ENCODE results near the gene ARF5. TPM values are rescaled to one million over a fixed set of nuclear protein-coding genes. Genes with fewer than 3 reads are reported as not detected.

Gene ARF5
- total RNA-seq, 4 donors from 2014 or later: 76.3 to 202 (median 156) TPM

- no peak overlapping the region for H3K27ac ChIP-seq
- in situ Hi-C loops (cut with MboI; ENCODE audit: low sequenced_read_pairs in 4 of 4): no loop called here
- intact Hi-C loops (cut with DNase I; ENCODE audit: low total_unique reads): no loop called here
- no peak overlapping the region for H3K4me3 ChIP-seq
- no peaks in the 10 kb centered on the region for H3K27me3 ChIP-seq
- ATAC-seq: no peak
- no peak for TF ChIP-seq POLR2A (IDR thresholded peaks at IDR 0.05)
- TF ChIP-seq, protein P1, sequence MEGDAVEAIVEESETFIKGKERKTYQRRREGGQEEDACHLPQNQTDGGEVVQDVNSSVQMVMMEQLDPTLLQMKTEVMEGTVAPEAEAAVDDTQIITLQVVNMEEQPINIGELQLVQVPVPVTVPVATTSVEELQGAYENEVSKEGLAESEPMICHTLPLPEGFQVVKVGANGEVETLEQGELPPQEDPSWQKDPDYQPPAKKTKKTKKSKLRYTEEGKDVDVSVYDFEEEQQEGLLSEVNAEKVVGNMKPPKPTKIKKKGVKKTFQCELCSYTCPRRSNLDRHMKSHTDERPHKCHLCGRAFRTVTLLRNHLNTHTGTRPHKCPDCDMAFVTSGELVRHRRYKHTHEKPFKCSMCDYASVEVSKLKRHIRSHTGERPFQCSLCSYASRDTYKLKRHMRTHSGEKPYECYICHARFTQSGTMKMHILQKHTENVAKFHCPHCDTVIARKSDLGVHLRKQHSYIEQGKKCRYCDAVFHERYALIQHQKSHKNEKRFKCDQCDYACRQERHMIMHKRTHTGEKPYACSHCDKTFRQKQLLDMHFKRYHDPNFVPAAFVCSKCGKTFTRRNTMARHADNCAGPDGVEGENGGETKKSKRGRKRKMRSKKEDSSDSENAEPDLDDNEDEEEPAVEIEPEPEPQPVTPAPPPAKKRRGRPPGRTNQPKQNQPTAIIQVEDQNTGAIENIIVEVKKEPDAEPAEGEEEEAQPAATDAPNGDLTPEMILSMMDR (IDR thresholded peaks at IDR 0.05 in 4 of 5, conservative IDR thresholded peaks at IDR 0.05 in 1 of 5): no peak
- H3K4me1 ChIP-seq: no peaks in the 10 kb centered on the region
- no peak for DNase-seq
- no peaks in the 10 kb centered on the region for H3K36me3 ChIP-seq
- H3K9me3 ChIP-seq: no peaks in the 10 kb centered on the region
Observed at GRCh38 chr7:127612263-127612662, 24.1 kb downstream of the ARF5 start.

- H3K9me3 ChIP-seq: no peaks in the 10 kb centered on the region
- no peaks in the 10 kb centered on the region for H3K36me3 ChIP-seq
- in situ Hi-C loops (cut with MboI; ENCODE audit: low sequenced_read_pairs in 4 of 4) (no loop called here), intact Hi-C loops (cut with DNase I; ENCODE audit: low total_unique reads) (no loop called here)
- H3K4me3 ChIP-seq: no peak overlapping the region
- no peak for ATAC-seq
- no peak for DNase-seq
- H3K27me3 ChIP-seq: peaks cover 6 to 22% (median 7%) of the 10 kb centered on the region in 3 donors
- H3K4me1 ChIP-seq: no peaks in the 10 kb centered on the region
- TF ChIP-seq POLR2A (IDR thresholded peaks at IDR 0.05): no peak
- TF ChIP-seq, protein P1 (IDR thresholded peaks at IDR 0.05 in 4 of 5, conservative IDR thresholded peaks at IDR 0.05 in 1 of 5): no peak
- no peak overlapping the region for H3K27ac ChIP-seq
Observed at GRCh38 chr7:127616724-127617123, 28.5 kb downstream of the ARF5 start.

DNA sequence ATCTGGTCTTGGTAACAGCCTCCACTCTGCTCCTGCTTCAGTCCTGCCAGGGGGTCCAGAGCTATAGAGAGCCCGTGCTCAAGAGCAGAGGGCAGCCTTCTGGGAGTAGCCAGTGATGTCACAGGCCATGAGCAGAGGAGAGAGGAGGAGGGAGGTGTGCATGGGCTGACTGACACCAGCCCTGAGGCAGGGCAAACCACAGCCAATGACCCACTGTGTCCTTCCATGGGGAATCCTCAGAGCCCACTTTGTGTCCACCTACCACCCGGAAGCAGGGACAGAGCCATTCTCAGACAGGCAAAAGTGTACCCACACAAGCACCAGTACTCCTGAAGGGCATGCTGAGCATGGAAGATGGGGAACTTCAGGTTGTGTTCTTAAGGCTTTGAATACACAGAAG lies 29.8 kb downstream of the ARF5 start, which contains the start of gene PAX4:
Gene PAX4, minus strand, starts transcription at position 101 of the 400 bp plus-strand sequence. CDS start 2,214 bp downstream, outside the sequence.
- Histone ChIP-seq H3K36me3 (no peaks in the 10 kb centered on the region), H3K9me3 (no peaks in the 10 kb centered on the region), H3K27me3 (peaks cover 6 to 22% (median 7%) of the 10 kb centered on the region in 3 donors), H3K4me1 (no peaks in the 10 kb centered on the region), H3K4me3 (no peak within 1 kb of the TSS), H3K27ac (no peak within 1 kb of the TSS)
- TF ChIP-seq, protein P1 (IDR thresholded peaks at IDR 0.05 in 4 of 5, conservative IDR thresholded peaks at IDR 0.05 in 1 of 5): no peak
- TF ChIP-seq POLR2A (IDR thresholded peaks at IDR 0.05): no peak
- intact Hi-C loops (cut with DNase I; ENCODE audit: low total_unique reads) (no loop called here), in situ Hi-C loops (cut with MboI; ENCODE audit: low sequenced_read_pairs in 4 of 4) (no loop called here)
- no peak for ATAC-seq
- DNase-seq: no peak

DNA sequence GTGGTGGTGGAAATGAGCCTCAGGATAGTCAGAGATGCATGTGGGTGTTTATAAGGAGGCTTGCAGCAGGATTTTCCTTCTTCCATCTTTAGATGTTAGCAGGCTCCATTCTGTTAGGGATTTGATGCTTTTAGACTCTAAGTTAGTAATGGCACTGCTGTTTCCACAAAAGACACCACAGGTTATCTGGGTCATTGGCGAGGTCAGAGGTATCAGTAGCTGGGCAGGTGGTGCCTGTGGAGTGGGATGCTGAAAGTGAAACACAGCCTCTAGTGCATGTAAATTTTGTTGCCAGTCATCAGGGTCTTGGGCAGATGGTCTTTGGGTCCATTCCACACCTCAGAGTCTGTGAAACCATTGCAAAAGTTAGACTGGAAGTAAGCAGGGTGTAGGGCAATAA lies 30.6 kb downstream of the ARF5 start:
- DNase-seq: no peak
- H3K27ac ChIP-seq: no peak overlapping the region
- no peaks in the 10 kb centered on the region for H3K9me3 ChIP-seq
- ATAC-seq: no peak
- in situ Hi-C loops (cut with MboI; ENCODE audit: low sequenced_read_pairs in 4 of 4) (no loop called here), intact Hi-C loops (cut with DNase I; ENCODE audit: low total_unique reads) (no loop called here)
- H3K4me1 ChIP-seq: no peaks in the 10 kb centered on the region
- H3K36me3 ChIP-seq: no peaks in the 10 kb centered on the region
- no peak overlapping the region for H3K4me3 ChIP-seq
- H3K27me3 ChIP-seq: peaks cover 6 to 22% (median 7%) of the 10 kb centered on the region in 3 donors
- TF ChIP-seq, protein P1 (IDR thresholded peaks at IDR 0.05 in 4 of 5, conservative IDR thresholded peaks at IDR 0.05 in 1 of 5): no peak
